PC-3 (cell line): ENCODE data around the gene GRIP1.

Experiments used
- CTCF ChIP-seq: fragments of 300-600 bp; sonication (generic); conservative IDR thresholded peaks from 2 replicates; pipeline ENCODE4 v1.5.1; 2017; ENCODE audit warnings: antibody characterized with exemption, low read depth, mild to moderate bottlenecking, low read length
- EZH2 ChIP-seq: fragments of 300-600 bp; sonication (generic); IDR thresholded peaks from one replicate; pipeline ENCODE4 v1.6.1; 2017; ENCODE audit warnings: antibody characterized with exemption, mild to moderate bottlenecking, low read length; ENCODE audit not compliant: unreplicated experiment
- EZH2phosphoT487 ChIP-seq: fragments of 300-600 bp; sonication (generic); IDR thresholded peaks from 2 replicates; pipeline ENCODE4 v1.6.1; 2018; ENCODE audit warnings: mild to moderate bottlenecking, antibody characterized with exemption, low read length, borderline replicate concordance

- TF ChIP-seq CTCF (no peak), EZH2 (no peak), EZH2phosphoT487 (no peak)
These were observed 4.2 kb upstream of the GRIP1 start for GRCh38 chr12:66683073-66683472.
